Fibroblast of villous mesenchyme (primary cell): ENCODE data around the gene CNKSR2. TPM values are rescaled to one million over a fixed set of nuclear protein-coding genes. Genes with fewer than 3 reads are reported as not detected.

Experiments
- DNase-seq: peaks from one replicate; pipeline ENCODE4 v3.0.0-alpha.2; 2010; ENCODE audit warnings: low read depth
- H3K4me3 ChIP-seq: 2 replicates; pipeline ENCODE4 v1.5.1; 2011; ENCODE audit warnings: low read depth, mild to moderate bottlenecking, low read length
- CTCF ChIP-seq: IDR thresholded peaks from 2 replicates; pipeline ENCODE4 v1.5.1; 2012; ENCODE audit warnings: low read depth, mild to moderate bottlenecking, low read length; ENCODE audit not compliant: insufficient read depth
- total RNA-seq: library from RNA; depleted of rRNA; stranded (reverse); fragments of >200 nt; gene quantifications from 2 replicates; pipeline ENCODE4 v1.2.3, GENCODE V29; 2012

The CNKSR2 gene
- total RNA-seq, 1 donor = 4.7 TPM

GRCh38 chrX:21659320-21659719, 285.1 kb downstream of the CNKSR2 start:
- no peak overlapping the region for H3K4me3 ChIP-seq

GRCh38 chrX:21660156-21660555, 285.9 kb downstream of the CNKSR2 start:
- no peak overlapping the region for H3K4me3 ChIP-seq
- TF ChIP-seq CTCF = no peak

More at GRCh38 chrX:21659320-21659719, 285.1 kb downstream of the CNKSR2 start:
- no peak for TF ChIP-seq CTCF
- DNase-seq = no peak

GRCh38 chrX:21661316-21661715, 287.1 kb downstream of the CNKSR2 start:
- TF ChIP-seq CTCF = no peak
- DNase-seq = no peak
- no peak overlapping the region for H3K4me3 ChIP-seq

More at GRCh38 chrX:21660156-21660555, 285.9 kb downstream of the CNKSR2 start:
- no peak for DNase-seq

GRCh38 chrX:21662761-21663160, 288.5 kb downstream of the CNKSR2 start:
- DNase-seq = no peak
- H3K4me3 ChIP-seq = no peak overlapping the region
- TF ChIP-seq CTCF = no peak

GRCh38 chrX:21666252-21666651, 292.0 kb downstream of the CNKSR2 start:
- H3K4me3 ChIP-seq = no peak overlapping the region
- no peak for TF ChIP-seq CTCF
- DNase-seq = no peak

- H3K4me3 ChIP-seq = no peak overlapping the region
- no peak for TF ChIP-seq CTCF
- no peak for DNase-seq
Measured at GRCh38 chrX:21666679-21667078, 292.5 kb downstream of the CNKSR2 start.
